Midbrain (tissue), 1 donor: Measurements from ENCODE around the gene TACC2.

ENCODE experiments used
- DNase-seq: peaks from one replicate; lab custom pipeline; 2025; lab: John Stamatoyannopoulos, UW

TACC2 gene

GRCh38 chr10:122030200-122030552 is 41.2 kb downstream of the TACC2 start:
- no peak for DNase-seq

GRCh38 chr10:122033224-122033926 is 44.4 kb downstream of the TACC2 start:
- DNase-seq: no peak

DNA sequence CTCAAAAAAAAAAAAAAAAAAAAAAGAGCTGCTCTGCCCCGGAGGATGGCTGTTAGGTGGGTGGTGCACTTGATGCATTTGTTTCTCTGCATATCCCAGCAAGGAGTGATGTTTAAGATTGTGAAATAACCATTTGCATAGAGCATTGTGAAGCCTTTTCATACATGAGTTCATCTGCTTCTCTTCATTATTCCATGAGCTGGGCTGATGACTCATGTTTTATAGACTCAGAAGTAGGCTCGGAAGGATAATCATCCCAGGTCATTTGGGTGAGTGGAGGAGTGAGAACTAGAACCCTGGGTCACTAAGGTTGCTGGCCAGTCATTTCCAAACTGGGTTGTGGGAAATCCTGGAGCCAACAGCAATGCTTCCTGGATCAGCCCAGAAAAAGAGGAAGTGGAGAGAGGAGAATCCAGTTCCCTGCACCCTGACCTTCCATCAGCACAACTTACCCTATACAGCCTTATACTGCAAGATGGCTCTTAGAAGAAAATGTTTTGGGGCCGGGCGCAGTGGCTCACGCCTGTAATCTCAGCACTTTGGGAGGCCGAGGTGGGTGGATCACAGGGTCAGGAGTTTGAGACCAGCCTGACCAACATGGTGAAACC is 45.3 kb downstream of the TACC2 start:
- no peak for DNase-seq

GRCh38 chr10:122040786-122041185 is 51.8 kb downstream of the TACC2 start:
- no peak for DNase-seq

GRCh38 chr10:122042836-122043235 is 53.9 kb downstream of the TACC2 start:
- no peak for DNase-seq

GRCh38 chr10:122044045-122044661 is 55.2 kb downstream of the TACC2 start:
- DNase-seq: no peak

DNA sequence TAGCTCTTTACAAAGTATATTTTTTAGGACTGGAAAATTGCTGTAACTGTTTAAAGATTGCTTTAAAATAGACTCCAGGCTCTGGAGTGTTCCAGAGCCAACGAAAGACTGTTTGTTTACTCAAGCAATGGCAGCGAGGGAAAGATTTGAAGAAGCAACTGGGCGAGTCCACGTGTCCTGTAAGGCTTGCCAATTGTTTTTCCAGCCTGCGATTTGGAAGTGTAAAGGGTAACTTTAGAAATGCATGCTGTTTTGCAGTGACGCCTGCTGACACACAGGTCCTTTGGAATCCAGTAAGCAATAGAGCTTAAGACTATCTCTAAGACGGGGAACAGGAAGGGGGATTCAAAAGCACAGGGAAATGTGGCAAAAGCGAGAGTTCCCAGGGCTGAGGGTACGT is 55.8 kb downstream of the TACC2 start:
- DNase-seq: no peak

DNA sequence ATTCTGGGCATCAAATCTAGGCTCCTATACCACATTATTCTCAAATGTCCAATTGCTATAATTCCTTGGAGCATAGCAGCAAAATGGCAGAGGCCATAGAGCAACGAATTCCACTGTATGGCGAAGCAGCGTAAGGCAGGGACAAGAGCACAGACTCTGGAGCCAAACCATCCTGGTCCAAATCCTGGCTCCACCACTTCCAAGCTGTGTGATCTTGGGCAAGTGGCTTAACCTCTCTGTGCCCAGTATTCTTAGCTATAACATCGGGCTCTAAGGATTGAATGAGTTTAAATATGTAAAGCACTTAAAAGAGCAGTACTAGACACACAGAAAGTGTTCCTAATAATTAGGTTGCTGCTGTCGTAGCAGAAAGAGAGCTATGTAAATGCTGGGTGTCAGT is 56.2 kb downstream of the TACC2 start:
- no peak for DNase-seq

- DNase-seq: no peak
These were observed 58.6 kb downstream of the TACC2 start for GRCh38 chr10:122047560-122047959.

DNA sequence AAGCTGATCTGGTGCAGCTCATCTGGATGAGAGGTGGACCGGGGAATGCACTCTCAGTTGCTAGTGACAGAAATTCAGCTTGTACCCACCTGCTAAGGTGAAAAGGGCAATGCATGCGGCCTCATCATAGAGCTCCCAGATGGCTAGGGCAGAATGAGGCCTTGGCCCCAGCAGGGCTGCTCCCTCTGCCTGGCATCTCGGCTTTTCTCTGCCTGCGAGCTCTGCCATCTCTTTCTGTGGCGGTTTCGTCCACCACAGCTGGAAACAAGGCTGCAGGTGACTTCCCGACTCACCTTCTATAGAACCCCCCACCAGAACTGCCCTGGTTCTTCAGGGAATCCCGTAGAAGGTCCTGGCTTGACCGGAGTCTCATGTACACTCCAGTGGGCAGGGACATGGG is 60.1 kb downstream of the TACC2 start:
- no peak for DNase-seq

GRCh38 chr10:122050311-122050710 is 61.3 kb downstream of the TACC2 start:
- DNase-seq: no peak

GRCh38 chr10:122050811-122051210 is 61.8 kb downstream of the TACC2 start:
- DNase-seq: no peak

- no peak for DNase-seq
These were observed 62.8 kb downstream of the TACC2 start for GRCh38 chr10:122051609-122052385.

DNA sequence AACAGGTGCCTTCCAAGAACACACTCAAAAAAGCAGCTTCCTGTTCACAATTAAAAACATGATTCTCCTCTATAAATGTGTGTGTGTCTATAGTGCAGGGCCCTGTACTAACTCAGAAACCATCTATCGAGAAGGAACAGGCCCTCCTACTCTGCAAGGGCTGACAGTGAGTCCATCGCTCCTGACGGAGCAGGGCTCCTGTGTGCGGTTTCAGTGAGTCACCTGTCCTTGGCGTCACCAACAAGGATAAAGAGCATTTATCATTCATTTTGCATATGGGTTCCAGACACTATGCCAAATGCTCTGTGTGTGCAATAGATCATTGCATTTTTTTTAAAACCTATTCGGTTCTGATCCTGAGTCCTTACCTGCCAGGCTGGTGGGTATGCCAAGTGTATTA is 63.7 kb downstream of the TACC2 start:
- no peak for DNase-seq

GRCh38 chr10:122053314-122053713 is 64.4 kb downstream of the TACC2 start:
- DNase-seq: no peak

DNA sequence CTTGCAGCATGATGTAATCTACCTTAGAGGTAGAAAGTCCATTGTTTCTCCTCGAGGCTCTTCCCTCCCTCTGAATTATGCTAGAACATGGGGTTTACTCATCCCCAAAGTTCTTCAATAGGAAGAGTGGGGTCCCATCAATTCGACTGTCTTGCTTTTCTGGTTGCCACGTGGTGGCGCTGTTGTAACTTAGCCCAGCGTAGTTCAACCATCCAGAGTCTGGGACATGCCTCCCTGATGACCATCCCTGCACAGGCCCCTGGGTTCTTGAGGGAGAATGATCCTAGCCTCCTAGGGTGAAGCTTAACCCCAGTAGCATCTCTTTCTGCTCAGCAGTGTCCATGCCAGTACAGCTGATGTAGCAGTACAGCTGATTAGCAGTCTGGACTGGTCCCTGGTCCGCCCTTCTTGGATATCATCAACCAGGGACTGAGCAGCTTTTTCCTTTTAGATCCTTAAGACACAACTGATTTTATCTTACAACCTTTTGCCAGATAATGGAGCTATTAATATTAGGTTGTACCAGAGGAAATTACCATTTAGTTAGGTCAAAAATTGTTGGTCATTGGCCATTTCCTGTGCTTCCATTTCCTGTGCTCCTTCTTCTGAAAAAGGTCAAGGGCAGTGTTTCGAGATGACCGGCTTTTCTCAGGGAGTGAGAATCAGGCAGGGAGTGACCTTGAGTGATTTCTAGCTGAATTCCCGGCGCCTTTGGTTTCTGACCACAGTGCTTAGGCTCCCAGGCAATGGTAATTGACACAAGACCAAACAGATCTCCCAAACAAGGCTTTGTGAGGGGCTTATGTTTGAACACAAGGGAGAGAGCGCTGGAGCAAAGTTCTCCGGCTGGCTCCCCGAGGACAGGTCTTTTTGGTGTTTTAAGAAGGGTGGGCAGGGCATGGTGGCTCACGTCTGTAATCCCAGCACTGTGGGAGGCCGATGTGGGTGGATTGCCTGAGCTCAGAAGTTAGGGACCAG is 65.4 kb downstream of the TACC2 start:
- no peak for DNase-seq

DNA sequence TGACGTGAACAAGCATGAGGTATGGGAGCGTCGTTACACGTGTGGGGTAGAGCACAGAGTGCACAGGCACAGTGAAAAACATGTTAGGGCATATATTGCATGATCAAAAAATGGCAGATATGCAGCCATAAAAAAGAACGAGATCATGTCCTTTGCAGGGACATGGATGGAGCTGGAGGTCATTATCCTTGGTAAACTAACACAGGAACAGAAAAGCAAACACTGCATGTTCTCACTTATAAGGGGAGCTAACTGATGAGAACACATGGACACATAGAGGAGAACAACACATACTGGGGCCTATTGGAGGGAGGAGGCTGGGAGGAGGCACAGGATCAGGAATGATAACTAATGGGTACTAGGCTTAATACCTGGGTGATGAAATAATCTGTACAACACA is 66.3 kb downstream of the TACC2 start:
- DNase-seq: no peak

DNA sequence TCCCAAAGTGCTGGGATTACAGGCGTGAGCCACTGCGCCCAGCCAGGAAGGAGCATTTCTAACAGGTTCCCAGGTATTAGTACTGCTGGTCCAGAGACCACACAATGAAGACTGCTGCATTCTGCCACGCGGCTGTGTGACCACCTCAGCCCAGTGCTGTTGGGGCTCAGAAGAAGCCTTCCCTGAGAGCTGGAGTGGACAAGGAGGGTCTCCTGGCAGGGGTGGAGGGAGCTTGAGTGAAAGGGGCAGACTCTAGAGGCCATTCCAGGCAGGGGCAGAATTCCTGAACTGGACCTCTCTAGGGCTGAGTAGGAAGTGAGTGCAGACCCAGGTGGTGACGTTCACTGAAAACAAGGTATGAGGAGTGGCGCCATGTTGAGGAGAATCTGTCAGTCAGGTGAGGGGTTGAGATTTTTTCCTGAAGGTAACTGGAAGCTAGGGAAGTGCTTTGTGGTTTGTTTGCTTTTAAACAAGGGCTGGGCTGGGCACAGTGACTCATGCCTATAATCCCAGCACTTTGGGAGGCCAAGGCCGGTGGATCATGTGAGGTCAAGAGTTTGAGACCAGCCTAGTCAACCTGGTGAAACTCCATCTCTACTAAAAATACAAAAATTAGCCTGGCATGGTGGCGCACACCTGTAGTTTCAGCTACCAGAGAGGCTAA is 67.6 kb downstream of the TACC2 start:
- no peak for DNase-seq

GRCh38 chr10:122057841-122058413 is 69.0 kb downstream of the TACC2 start:
- DNase-seq: no peak

GRCh38 chr10:122060250-122060649 is 71.3 kb downstream of the TACC2 start:
- DNase-seq: no peak
